NOMO-1 treated with DMSO at 0.1 percent for 48 hours (cell line): ENCODE data around the gene SETMAR.
A peak's percentile ranks its signal among the peaks of the same experiment; 100 is the strongest.

Experiments
- DNase-seq: peaks from one replicate; lab custom pipeline; 2025; ENCODE audit not compliant: unreplicated experiment; lab: John Stamatoyannopoulos, UW

The SETMAR gene

DNA sequence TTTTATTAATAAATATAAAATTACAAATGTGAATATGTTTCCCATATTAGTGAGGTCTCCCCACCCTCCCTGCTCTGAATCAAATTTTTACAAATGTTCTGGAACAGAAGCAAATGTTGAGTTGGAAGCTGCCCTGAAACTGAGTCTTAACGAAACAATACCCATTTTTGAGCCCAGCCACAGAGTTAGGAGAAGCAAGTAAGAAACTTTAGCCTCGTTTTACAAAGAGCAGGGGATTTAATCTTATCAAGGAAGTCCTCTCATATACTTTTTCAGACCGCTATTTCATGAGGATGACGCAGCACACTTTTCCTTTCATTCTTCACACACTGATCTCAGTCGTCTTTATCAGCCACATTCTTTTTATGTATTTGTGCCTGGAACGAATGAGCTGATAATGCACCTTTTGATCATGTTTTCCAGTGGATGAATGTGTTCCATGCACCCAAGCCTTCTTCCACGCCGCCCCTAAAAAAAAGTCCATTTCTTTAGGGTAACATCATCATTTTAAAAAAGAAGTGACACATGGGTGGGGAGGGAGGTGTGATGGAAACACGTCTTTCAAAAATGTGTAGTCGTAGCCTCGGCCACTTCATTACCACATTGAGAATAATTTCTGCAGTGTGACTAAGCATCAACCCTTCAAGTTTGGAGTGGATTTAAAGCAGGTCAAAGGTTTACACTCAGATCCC is 48.1 kb downstream of the SETMAR start:
- DNase-seq = peak; percentile 35

DNA sequence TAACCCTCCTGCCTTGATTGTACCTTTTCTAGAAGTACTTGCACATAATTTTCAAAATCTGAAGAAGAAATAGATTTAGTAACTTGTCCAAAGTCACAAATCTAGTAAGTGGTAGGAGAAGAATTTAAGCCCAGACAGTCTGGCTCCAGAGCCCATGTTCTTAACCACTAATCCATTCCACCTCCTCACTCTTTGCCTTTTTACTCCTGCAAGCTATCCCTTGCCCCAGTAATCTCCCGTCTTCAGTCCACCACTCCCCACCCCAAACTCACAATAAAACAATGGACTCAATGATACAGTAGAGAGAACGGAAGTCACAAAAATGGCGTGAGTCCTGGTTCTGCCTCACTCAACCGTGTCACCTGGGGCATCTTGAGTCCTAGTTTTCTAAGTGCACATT is 48.7 kb downstream of the SETMAR start:
- DNase-seq = no peak

DNA sequence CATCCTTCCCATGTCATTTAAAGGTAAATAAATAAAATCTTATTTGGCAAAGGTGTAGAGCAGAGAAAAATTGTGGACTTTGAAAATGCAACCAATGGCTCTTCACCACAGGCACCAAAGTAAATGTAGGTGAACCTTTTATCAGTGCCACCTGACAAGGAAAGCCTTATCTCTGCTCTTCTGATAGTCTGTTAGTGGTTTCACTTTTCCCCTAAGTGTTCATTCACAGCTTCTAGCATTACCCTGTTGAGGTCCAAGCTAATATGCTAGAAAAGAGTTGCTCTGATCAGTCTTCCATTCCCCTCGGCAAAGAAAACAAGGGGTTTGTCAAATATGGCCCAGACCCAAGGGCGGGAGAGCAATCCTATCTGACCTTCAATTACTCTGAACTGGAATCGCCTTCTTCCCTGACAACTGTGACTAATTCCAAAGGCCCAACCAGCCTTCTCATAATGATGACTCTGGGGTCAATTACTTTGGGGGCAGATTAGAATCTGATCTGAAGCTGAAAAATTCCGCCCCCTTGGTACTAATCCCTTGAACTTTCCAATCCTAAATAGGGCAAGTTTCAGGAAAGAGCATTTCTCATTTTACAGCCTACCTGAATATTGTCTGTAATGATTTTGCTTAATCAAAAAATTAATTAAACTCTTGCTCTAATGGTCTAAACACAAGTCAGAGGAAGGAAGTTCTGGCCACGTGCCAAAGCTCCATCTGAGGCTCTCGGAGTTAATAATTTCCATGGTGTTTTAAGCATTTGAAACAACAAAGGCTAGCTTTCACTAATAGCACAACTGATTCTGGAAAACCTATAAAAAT is 52.4 kb downstream of the SETMAR start:
- no peak for DNase-seq

DNA sequence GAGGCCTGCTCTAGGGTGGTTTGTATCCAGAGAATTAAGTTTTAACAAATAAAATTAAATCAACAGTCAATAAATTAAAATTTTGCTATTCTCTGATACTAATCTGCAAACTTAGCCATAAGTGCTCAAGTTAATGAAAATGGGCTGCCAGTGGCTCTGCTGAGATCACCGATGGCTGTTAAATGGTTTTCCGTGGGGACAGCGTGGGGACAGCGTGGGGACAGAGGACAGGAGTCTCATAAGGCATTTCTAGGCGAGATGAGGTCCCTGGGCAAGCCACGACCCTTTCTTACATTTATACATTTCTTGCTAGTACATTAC is 53.0 kb downstream of the SETMAR start:
- no peak for DNase-seq

DNA sequence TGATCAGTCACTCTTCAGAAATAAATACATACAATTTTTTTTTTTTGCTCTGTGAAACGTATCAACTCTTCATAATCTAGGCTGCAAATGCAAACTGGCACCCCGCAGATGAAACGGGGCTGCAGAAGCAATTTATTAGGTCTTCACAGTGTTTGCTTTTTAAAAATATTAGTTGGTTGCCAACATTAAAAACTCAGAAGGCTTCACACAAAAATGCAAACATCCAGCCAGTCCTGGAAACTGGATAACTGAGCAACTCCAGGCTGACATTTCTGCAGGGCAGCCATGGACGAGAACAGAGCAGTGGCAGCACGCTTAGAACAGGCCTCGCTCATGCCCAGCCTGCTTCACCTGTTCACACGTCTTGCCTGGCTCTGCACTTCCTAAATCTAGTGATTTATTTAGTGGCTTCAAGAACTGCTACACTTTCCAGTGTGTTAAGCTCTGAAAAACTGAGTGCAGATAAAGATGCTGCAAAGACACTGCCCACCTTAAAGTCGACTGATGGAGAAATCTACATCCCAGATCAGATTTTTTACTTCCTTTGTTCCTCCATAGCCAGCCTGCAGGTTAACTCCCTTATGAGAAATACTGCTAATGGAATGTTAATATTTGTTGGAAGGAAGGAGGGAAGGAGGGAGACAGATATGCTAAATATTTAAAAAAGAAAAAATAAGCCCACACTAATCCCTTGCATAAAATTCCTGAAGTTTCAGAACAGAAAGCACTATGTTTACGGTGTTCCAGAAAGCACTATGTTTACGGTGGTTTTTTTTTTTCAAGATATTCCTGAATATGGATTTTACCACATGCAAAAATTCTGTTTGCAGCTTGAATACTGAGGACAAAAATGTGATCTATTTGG is 53.6 kb downstream of the SETMAR start:
- DNase-seq = no peak

DNA sequence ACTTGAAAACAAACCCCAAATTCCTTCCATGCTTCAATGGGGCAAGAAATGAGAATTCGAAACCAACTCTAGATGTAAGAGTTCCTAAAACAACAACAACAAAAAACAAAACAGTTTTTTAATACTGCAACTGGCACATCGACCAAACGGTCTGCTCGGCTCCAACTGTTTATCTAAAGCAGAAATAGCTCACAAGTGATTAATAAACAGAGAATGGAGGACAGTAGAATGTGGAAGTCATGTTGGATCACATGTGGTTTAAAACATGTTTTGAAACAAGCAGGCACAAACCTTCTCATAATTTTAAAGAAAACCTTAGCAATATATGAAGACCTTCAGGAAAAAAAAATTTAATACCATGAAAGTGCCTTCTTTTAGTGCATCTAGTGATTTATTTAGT is 55.1 kb downstream of the SETMAR start:
- DNase-seq = no peak

DNA sequence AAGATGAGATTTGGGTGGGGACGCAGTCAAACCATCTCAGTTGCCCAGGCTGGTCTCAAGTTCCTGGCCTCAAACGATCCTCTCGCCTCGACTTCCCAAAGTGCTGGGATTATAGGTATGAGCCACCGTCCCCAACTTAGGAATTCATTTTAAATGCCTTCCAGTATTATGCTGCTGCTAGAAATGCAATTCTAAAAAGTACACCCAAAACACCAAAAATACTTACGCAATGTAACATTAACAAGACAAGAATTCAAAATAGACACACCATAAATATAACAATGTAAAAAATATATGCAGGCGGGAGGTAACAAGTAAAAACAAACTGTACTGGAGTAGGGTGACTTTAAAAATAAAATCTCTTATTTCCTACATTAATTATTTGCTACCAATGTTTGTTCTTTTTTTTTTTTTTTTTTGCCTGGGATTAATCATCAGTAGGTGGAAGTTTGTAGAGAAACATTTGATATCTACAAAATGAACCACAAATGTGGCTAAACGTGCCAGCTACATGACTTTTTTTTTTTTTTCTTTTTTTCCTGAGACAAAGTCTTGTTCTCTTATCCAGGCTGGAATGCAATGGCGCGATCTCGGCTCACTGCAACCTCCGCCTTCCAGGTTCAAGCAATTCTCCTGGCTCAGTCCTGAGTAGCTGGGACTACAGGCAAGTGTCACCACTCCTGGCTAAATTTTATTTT is 56.8 kb downstream of the SETMAR start:
- no peak for DNase-seq

DNA sequence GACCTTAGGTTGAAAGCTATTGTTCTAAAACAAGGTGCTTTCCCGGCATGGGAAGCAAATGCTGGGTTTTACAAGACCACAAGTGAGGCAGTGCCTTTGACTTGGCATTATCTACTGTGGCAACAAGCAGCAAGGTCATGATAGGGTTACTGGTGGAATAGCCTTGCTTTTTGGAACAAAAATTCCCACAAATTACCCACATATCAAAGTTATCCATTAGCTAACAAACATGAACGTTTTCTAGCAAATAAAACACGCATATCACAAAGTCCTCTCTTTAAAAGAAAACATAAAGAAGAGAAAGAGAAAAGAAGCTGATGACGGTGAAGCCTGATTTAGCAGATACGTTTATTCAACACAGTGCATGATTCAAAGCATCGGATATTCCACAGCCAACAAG is 57.6 kb downstream of the SETMAR start:
- no peak for DNase-seq

DNA sequence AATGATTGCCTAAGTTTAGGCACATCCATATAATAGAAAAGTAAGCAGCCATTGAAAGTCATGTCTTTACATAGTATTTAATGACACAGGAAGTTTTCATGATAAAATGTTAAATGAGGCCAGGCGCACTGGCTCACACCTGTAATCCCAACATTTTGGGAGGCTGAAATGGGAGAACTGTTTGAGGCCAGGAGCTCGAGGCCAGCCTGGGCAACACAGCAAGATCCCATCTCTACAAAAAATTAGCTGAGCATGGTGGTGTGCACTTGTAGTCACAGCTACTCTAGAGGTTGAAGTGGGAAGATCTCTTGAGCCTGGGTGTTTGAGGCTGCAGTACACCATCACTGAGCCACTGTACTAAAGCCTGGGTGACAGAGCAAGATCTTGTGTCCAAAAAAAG is 59.4 kb downstream of the SETMAR start:
- DNase-seq = no peak
